GM12878 (cell line): ENCODE measurements around the gene CORO1C. TPM values are rescaled to one million over a fixed set of nuclear protein-coding genes. Genes with fewer than 3 reads are reported as not detected.

Source experiments
- ATAC-seq: fragments of 200-7000 bp; cut with Tn5 transposase; 3 replicates; pipeline ENCODE4 v1.9.1; 2020; ENCODE audit warnings: mild to moderate bottlenecking, moderate library complexity
- BruUV-seq: library from RNA; stranded (reverse); fragments of 400-500 nt; replicated peaks from 2 replicates; lab custom pipeline; 2021; lab: Mats Ljungman, UMichigan
- CTCF ChIA-PET: fragments of 300-600 bp; sonication (Branson Sonifier 250); formaldehyde crosslinking; extraction: SDS; loops from one replicate; lab custom pipeline; 2021; ENCODE audit warnings: inconsistent platforms; lab: Yijun Ruan, JAX
- POLR2A ChIA-PET: fragments of 350-600 bp; formaldehyde crosslinking; extraction: SDS; loops from one replicate; lab custom pipeline; 2021; ENCODE audit warnings: inconsistent platforms; lab: Charles Lee
- RAD21 ChIA-PET: fragments of 300-600 bp; sonication (Branson Sonifier 250); formaldehyde crosslinking; loops from one replicate; lab custom pipeline; 2023; ENCODE audit warnings: antibody characterized with exemption; ENCODE audit not compliant: unreplicated experiment; lab: Charles Lee
- SMC1A ChIA-PET: fragments of 300-600 bp; sonication (Branson Sonifier 250); formaldehyde crosslinking; loops from one replicate; lab custom pipeline; 2023; ENCODE audit not compliant: unreplicated experiment, uncharacterized antibody; lab: Charles Lee
- DNase-seq: peaks from one replicate; pipeline ENCODE4 v3.0.0-alpha.2; 2011; ENCODE audit warnings: low read depth, low spot score
- FAIRE-seq: peaks from 3 replicates; lab custom pipeline; 2011; peaks lifted over from hg19 to GRCh38; lab: Jason Lieb, UNC
- H2AFZ ChIP-seq: 2 replicates; pipeline ENCODE4 v1.6.0; 2011; ENCODE audit warnings: low read depth, low read length, control low read depth; ENCODE audit not compliant: control insufficient read depth
- H3K27ac ChIP-seq: 2 replicates; pipeline ENCODE4 v1.5.1; 2011; ENCODE audit warnings: control low read depth; ENCODE audit not compliant: control insufficient read depth, insufficient read depth
- H3K27me3 ChIP-seq, 2 experiments: replicated peaks in 1 of 2; 2 replicates each; pipeline versions ENCODE4 v1.6.0 to v1.6.1; 2011; ENCODE audit warnings: low read length in 1 of 2; ENCODE audit not compliant: control insufficient read depth in 2 of 2, insufficient read depth in 2 of 2
- H3K36me3 ChIP-seq, 2 experiments: 2 replicates each; pipeline ENCODE4 v1.5.1; 2011; ENCODE audit warnings: low read length in 1 of 2; ENCODE audit not compliant: control insufficient read depth in 2 of 2, insufficient read depth in 2 of 2
- H3K4me1 ChIP-seq: 2 replicates; pipeline ENCODE4 v1.6.1; 2011; ENCODE audit warnings: mild to moderate bottlenecking, low read length, moderate library complexity, mixed read lengths; ENCODE audit not compliant: control insufficient read depth, insufficient read depth
- H3K4me2 ChIP-seq: 2 replicates; pipeline ENCODE4 v1.6.0; 2011; ENCODE audit warnings: control low read depth; ENCODE audit not compliant: control insufficient read depth, insufficient read depth
- H3K4me3 ChIP-seq: fragments of 200-600 bp; sonication (generic); 2 replicates; pipeline ENCODE4 v1.5.1; 2016
- H3K79me2 ChIP-seq: 2 replicates; pipeline ENCODE4 v1.6.0; 2011; ENCODE audit warnings: low read length; ENCODE audit not compliant: control insufficient read depth, insufficient read depth
- H3K9ac ChIP-seq: 2 replicates; pipeline ENCODE4 v1.8.0; 2011; ENCODE audit warnings: low read length, control low read depth, mixed read lengths; ENCODE audit not compliant: control insufficient read depth, insufficient read depth
- H3K9me3 ChIP-seq: replicated peaks from 3 replicates; pipeline ENCODE4 v1.5.1; 2011; ENCODE audit warnings: mild to moderate bottlenecking, low read length; ENCODE audit not compliant: control insufficient read depth, insufficient read depth
- H4K20me1 ChIP-seq: 2 replicates; pipeline ENCODE4 v1.6.0; 2011; ENCODE audit not compliant: control insufficient read depth, insufficient read depth
- CREM ChIP-seq: IDR thresholded peaks from 2 replicates; pipeline ENCODE4 v1.6.1; 2014; ENCODE audit warnings: antibody characterized with exemption, low read depth
- EGR1 ChIP-seq, 2 experiments: IDR thresholded peaks; 1 replicate in 1 of 2; 2 replicates in 1 of 2; pipeline ENCODE4 v1.6.1; 2011 to 2012; ENCODE audit warnings: low read depth in 2 of 2, low read length in 2 of 2, borderline replicate concordance in 1 of 2, mild to moderate bottlenecking in 1 of 2, moderate library complexity in 1 of 2
- EP300 ChIP-seq, 2 experiments: fragments of 150-350 bp in 1 of 2; IDR thresholded peaks; 2 replicates each; pipeline ENCODE4 v1.6.1; 2011 to 2012; ENCODE audit warnings: low read depth in 2 of 2, low read length in 2 of 2, borderline replicate concordance in 1 of 2, improper control_type of control experiment in 1 of 2, inconsistent platforms in 1 of 2; ENCODE audit not compliant: control insufficient read depth in 1 of 2
- ESRRA ChIP-seq: IDR thresholded peaks from 2 replicates; pipeline ENCODE4 v1.6.1; 2012; ENCODE audit warnings: mild to moderate bottlenecking, low read length, improper control_type of control experiment
- HDGF ChIP-seq: fragments of 450-650 bp; IDR thresholded peaks from 2 replicates; pipeline ENCODE4 v1.6.1; 2016; ENCODE audit warnings: antibody characterized with exemption
- MYC ChIP-seq: IDR thresholded peaks from 2 replicates; pipeline ENCODE4 v1.6.1; 2011; ENCODE audit warnings: mild to moderate bottlenecking, low read length, moderate library complexity, inconsistent platforms; ENCODE audit not compliant: insufficient read depth, insufficient replicate concordance, insufficient read length, severe bottlenecking
- NFXL1 ChIP-seq: fragments of 450-650 bp; IDR thresholded peaks from 2 replicates; pipeline ENCODE4 v1.6.1; 2017; ENCODE audit warnings: antibody characterized with exemption, mild to moderate bottlenecking, borderline replicate concordance
- NR2C2 ChIP-seq: IDR thresholded peaks from 2 replicates; pipeline ENCODE4 v1.6.1; 2011; ENCODE audit warnings: borderline replicate concordance, low read depth; ENCODE audit not compliant: control insufficient read depth, insufficient read length
- POLR2AphosphoS5 ChIP-seq: IDR thresholded peaks from 2 replicates; pipeline ENCODE4 v1.6.1; 2011; ENCODE audit warnings: mild to moderate bottlenecking, low read length, inconsistent platforms
- POU2F2 ChIP-seq: IDR thresholded peaks from 3 replicates; pipeline ENCODE4 v1.6.1; 2011; ENCODE audit warnings: low read depth, mild to moderate bottlenecking, low read length, borderline replicate concordance
- RBBP5 ChIP-seq: fragments of 200-600 bp; sonication (generic); conservative IDR thresholded peaks from 2 replicates; pipeline ENCODE4 v1.6.1; 2016
- RUNX3 ChIP-seq: IDR thresholded peaks from 2 replicates; pipeline ENCODE4 v1.6.1; 2012; ENCODE audit warnings: low read length, inconsistent platforms
- SIN3A ChIP-seq: IDR thresholded peaks from 2 replicates; pipeline ENCODE4 v1.6.1; 2012; ENCODE audit warnings: low read depth, low read length, improper control_type of control experiment
- USF1 ChIP-seq: IDR thresholded peaks from 2 replicates; pipeline ENCODE4 v1.6.1; 2011; ENCODE audit warnings: borderline replicate concordance, low read depth, mild to moderate bottlenecking, moderate library complexity, mixed read lengths, low read length; ENCODE audit not compliant: insufficient read depth; ENCODE audit errors: extremely low read length
- WRNIP1 ChIP-seq: IDR thresholded peaks from 2 replicates; pipeline ENCODE4 v1.6.1; 2011; ENCODE audit warnings: low read depth, low read length, improper control_type of control experiment, borderline replicate concordance
- ZBTB40 ChIP-seq: fragments of 450-650 bp; IDR thresholded peaks from 2 replicates; pipeline ENCODE4 v1.6.1; 2016; ENCODE audit warnings: mild to moderate bottlenecking, moderate library complexity, borderline replicate concordance
- ZNF24 ChIP-seq: fragments of 450-650 bp; IDR thresholded peaks from 2 replicates; pipeline ENCODE4 v1.6.1; 2017; ENCODE audit warnings: antibody characterized with exemption, mild to moderate bottlenecking
- ZNF384 ChIP-seq: IDR thresholded peaks from 2 replicates; pipeline ENCODE4 v1.6.1; 2012; ENCODE audit warnings: low read depth, mild to moderate bottlenecking, low read length, improper control_type of control experiment, borderline replicate concordance
- WGBS: methylation state at CpG from one replicate; pipeline ENCODE4 v1.1.6; 2016; ENCODE audit warnings: low lambda C conversion rate; ENCODE audit not compliant: insufficient replicate concordance, insufficient coverage; ENCODE audit errors: missing lambda C conversion rate; 5-methylcytosine and 5-hydroxymethylcytosine counted together
- in situ Hi-C: fragments of 300-500 bp; cut with MboI; formaldehyde crosslinking; loops from 9 replicates; pipeline ENCODE4 v1.14.3; 2018; ENCODE audit warnings: mixed read lengths
- intact Hi-C: fragments of 100-400 bp; cut with micrococcal nuclease; formaldehyde crosslinking; loops from one replicate; pipeline ENCODE4 v1.14.2; 2022; ENCODE audit not compliant: unreplicated experiment
- polyA plus RNA-seq, 11 experiments: library from polyadenylated mRNA; depleted of rRNA in 4 of 11; unstranded in 6 of 11; stranded (reverse) in 5 of 11; fragments of >200 nt; fragmentation: Nextera tagmentation in 4 of 11; fragmentation: Illumina TruSeq in 1 of 11; extraction: Ambion mirVana in 4 of 11; extraction: Trizol in 1 of 11; gene quantifications; 1 replicate in 1 of 11; 2 replicates in 10 of 11; pipeline versions ENCODE4 v1.2.1 to v1.2.3, GENCODE V29; 2011 to 2016; ENCODE audit warnings: inconsistent platforms in 2 of 11, missing spikeins in 2 of 11, low read depth in 1 of 11
- total RNA-seq, 4 experiments: library from RNA; depleted of rRNA in 3 of 4; stranded (reverse); fragments of >200 nt in 3 of 4; fragmentation: Illumina TruSeq in 1 of 4; extraction: Trizol in 1 of 4; gene quantifications; 2 replicates each; pipeline versions ENCODE4 v1.2.1 to v1.2.3, GENCODE V29; 2013 to 2021

The CORO1C gene
- total and polyA plus RNA-seq, 10 of the 15 experiments (the other 5 are each of a cell fraction or from before 2014, with no cell fraction given) = 52.7 to 254 (median 171) TPM

- Histone ChIP-seq H3K79me2 (no peaks in the 10 kb centered on the region), H3K9me3 (peaks cover 6% of the 10 kb centered on the region; the same call in 1 of the 3 replicates), H3K4me2 (peak overlapping the region; percentile 13; the same call in 1 of the 2 replicates), H3K9ac (no peak overlapping the region), H2AFZ (peak overlapping the region; percentile 20; the same call in 1 of the 2 replicates), H3K36me3 (no peaks in the 10 kb centered on the region), H3K4me3 (no peak overlapping the region), H3K4me1 (peaks cover 40% of the 10 kb centered on the region), H4K20me1 (no peaks in the 10 kb centered on the region), H3K27ac (peak overlapping the region; percentile 31; the same call in 1 of the 2 replicates), H3K27me3 (no peaks in the 10 kb centered on the region)
- ATAC-seq (no peak), DNase-seq (no peak), FAIRE-seq (no peak)
- BruUV-seq = no TSS peak
- CTCF ChIA-PET = interaction anchor here (1.4 to 17.2 kb wide), 2 partner anchors 9 to 42 kb away, joined by 3 to 866 read pairs; partner anchors contain the start of genes ISCU and SART3
- POLR2A ChIA-PET = interaction anchor here (0.6 to 0.7 kb wide), 2 partner anchors 191 to 476 kb away, joined by 4 to 5 read pairs; no protein-coding TSS in a partner anchor
- WGBS = 43% methylated on average over 21 of the region's 21 CpGs
- in situ Hi-C loops = no loop called here
- SMC1A ChIA-PET = interaction anchor here (1.1 to 1.6 kb wide), 3 partner anchors 24 to 83 kb away, joined by 3 to 4 read pairs (median 3); partner anchors contain the start of gene SELPLG
- intact Hi-C loops = no loop called here
- RAD21 ChIA-PET = interaction anchor here (15.9 kb wide), 1 partner anchor 41 kb away, joined by 633 read pairs; the partner anchor contains the start of genes ISCU and SART3
- TF ChIP-seq WRNIP1 = no peak
- TF ChIP-seq EP300 (IDR thresholded peaks at IDR 0.05; ENCODE audit: borderline replicate concordance in 1 of 2, control insufficient read depth in 1 of 2, low read depth in 2 of 2, low read length in 2 of 2) = peak in 1 of 2 experiments; percentile 42; a peak in 1 of 4 replicates
- no peak for TF ChIP-seq NR2C2
- no peak for TF ChIP-seq ZNF384
- no peak for TF ChIP-seq SIN3A
- TF ChIP-seq RUNX3 = peak; percentile 83
- TF ChIP-seq ESRRA = no peak
- no peak for TF ChIP-seq USF1
- no peak for TF ChIP-seq NFXL1
- TF ChIP-seq MYC = no peak
- TF ChIP-seq POU2F2 = no peak
- no peak for TF ChIP-seq POLR2AphosphoS5
- no peak for TF ChIP-seq HDGF
- TF ChIP-seq ZNF24 = no peak
- TF ChIP-seq CREM = peak; percentile 58; the same call in 1 of the 2 replicates
- TF ChIP-seq EGR1 (IDR thresholded peaks at IDR 0.05; ENCODE audit: borderline replicate concordance in 1 of 2, low read depth in 2 of 2, low read length in 2 of 2) = no peak
- TF ChIP-seq RBBP5 = no peak
- TF ChIP-seq ZBTB40 = no peak
These were observed 121.6 kb downstream of the CORO1C start for GRCh38 chr12:108609537-108610335.
